Neural cell (in vitro differentiated cells): ENCODE data around the gene MYO1D. TPM values are rescaled to one million over a fixed set of nuclear protein-coding genes. Genes with fewer than 3 reads are reported as not detected.

Experiments
- H2AFZ ChIP-seq: fragments of 200-600, 300-800 bp; sonication (generic), shearing (Covaris generic); 2 replicates; pipeline ENCODE4 v1.6.0; 2014; ENCODE audit warnings: low read depth, mild to moderate bottlenecking, antibody characterized with exemption, low read length, moderate library complexity
- H3F3A ChIP-seq: fragments of 200-600 bp; shearing (Covaris generic); 2 replicates; pipeline ENCODE4 v1.6.1; 2016; ENCODE audit warnings: mild to moderate bottlenecking, moderate library complexity, mixed read lengths, antibody characterized with exemption, low read length; ENCODE audit not compliant: insufficient read depth, poor library complexity, severe bottlenecking
- H3K27ac ChIP-seq: fragments of 200-600, 300-800 bp; sonication (generic), shearing (Covaris generic); 2 replicates; pipeline ENCODE4 v1.5.1; 2014; ENCODE audit warnings: mild to moderate bottlenecking, low read length, moderate library complexity
- H3K27me3 ChIP-seq: fragments of 300-800, 200-600 bp; sonication (generic), shearing (Covaris generic); 2 replicates; pipeline ENCODE4 v1.6.0; 2014; ENCODE audit warnings: mild to moderate bottlenecking, low read depth, low read length, moderate library complexity; ENCODE audit not compliant: insufficient read depth
- H3K36me3 ChIP-seq: fragments of 300-800, 200-600 bp; sonication (generic), shearing (Covaris generic); 2 replicates; pipeline ENCODE4 v1.5.1; 2014; ENCODE audit warnings: mild to moderate bottlenecking, antibody characterized with exemption, low read length, moderate library complexity; ENCODE audit not compliant: insufficient read depth
- H3K4me2 ChIP-seq: fragments of 300-800, 200-600 bp; sonication (generic), shearing (Covaris generic); 2 replicates; pipeline ENCODE4 v1.6.0; 2014; ENCODE audit warnings: mild to moderate bottlenecking, low read length
- H3K4me3 ChIP-seq: fragments of 300-800, 200-600 bp; sonication (generic), shearing (Covaris generic); 2 replicates; pipeline ENCODE4 v1.5.1; 2014; ENCODE audit warnings: mild to moderate bottlenecking, low read length, moderate library complexity
- H3K79me2 ChIP-seq: fragments of 200-600 bp; shearing (Covaris generic); replicated peaks from 2 replicates; pipeline ENCODE4 v1.6.0; 2014; ENCODE audit warnings: mild to moderate bottlenecking, low read length, moderate library complexity; ENCODE audit not compliant: insufficient read depth
- H3K9ac ChIP-seq: fragments of 300-800, 200-600 bp; sonication (generic), shearing (Covaris generic); 2 replicates; pipeline ENCODE4 v1.6.1; 2016; ENCODE audit warnings: mild to moderate bottlenecking, low read length, mixed read lengths
- H3K9me2 ChIP-seq: fragments of 200-600 bp; shearing (Covaris generic); 2 replicates; pipeline ENCODE4 v1.6.1; 2016; ENCODE audit warnings: mild to moderate bottlenecking, low read length, mixed read lengths; ENCODE audit not compliant: insufficient read depth
- H3K9me3 ChIP-seq: fragments of 200-600, 300-800 bp; sonication (generic), shearing (Covaris generic); 2 replicates; pipeline ENCODE4 v1.6.1; 2016; ENCODE audit warnings: mild to moderate bottlenecking, mixed run types, low read length, moderate library complexity, mixed read lengths
- H4K20me1 ChIP-seq: fragments of 200-600 bp; shearing (Covaris generic); 2 replicates; pipeline ENCODE4 v1.6.1; 2016; ENCODE audit warnings: mild to moderate bottlenecking, mixed run types; ENCODE audit not compliant: insufficient read depth
- EP300 ChIP-seq: fragments of 450-650 bp; conservative IDR thresholded peaks from 2 replicates; pipeline ENCODE4 v1.6.1; 2014; ENCODE audit warnings: antibody characterized with exemption, mild to moderate bottlenecking, moderate library complexity; ENCODE audit not compliant: poor library complexity, severe bottlenecking
- EZH2 ChIP-seq: fragments of 200-600, 300-800 bp; shearing (Covaris generic), sonication (generic); IDR thresholded peaks from 2 replicates; pipeline ENCODE4 v1.6.1; 2014; ENCODE audit warnings: antibody characterized with exemption, low read length, borderline replicate concordance, mild to moderate bottlenecking; ENCODE audit not compliant: insufficient read depth, poor library complexity, severe bottlenecking
- MXI1 ChIP-seq: fragments of 450-650 bp; conservative IDR thresholded peaks from 2 replicates; pipeline ENCODE4 v1.6.1; 2014; ENCODE audit warnings: antibody characterized with exemption, mild to moderate bottlenecking; ENCODE audit not compliant: poor library complexity, severe bottlenecking
- POLR2AphosphoS5 ChIP-seq: IDR thresholded peaks from 2 replicates; pipeline ENCODE4 v1.6.1; 2012
- RAD21 ChIP-seq: fragments of 450-650 bp; conservative IDR thresholded peaks from 2 replicates; pipeline ENCODE4 v1.6.1; 2014; ENCODE audit warnings: antibody characterized with exemption, mild to moderate bottlenecking, moderate library complexity
- SMC3 ChIP-seq: fragments of 450-650 bp; conservative IDR thresholded peaks from 2 replicates; pipeline ENCODE4 v1.6.1; 2014; ENCODE audit warnings: antibody characterized with exemption, mild to moderate bottlenecking, moderate library complexity; ENCODE audit not compliant: poor library complexity
- TAF1 ChIP-seq: IDR thresholded peaks from 2 replicates; pipeline ENCODE4 v1.6.1; 2012; ENCODE audit warnings: low read depth
- polyA plus RNA-seq: library from polyadenylated mRNA; depleted of rRNA; stranded (reverse); fragments of >200 nt; gene quantifications from 2 replicates; pipeline ENCODE4 v1.2.3, GENCODE V29; 2014
- TF ChIP-seq, protein P1 (sequence below): IDR thresholded peaks from 2 replicates; pipeline ENCODE4 v1.6.1; 2012; ENCODE audit warnings: borderline replicate concordance
- TF ChIP-seq, protein P2 (sequence below): fragments of 450-650 bp; IDR thresholded peaks from 2 replicates; pipeline ENCODE4 v1.5.1; 2014; ENCODE audit warnings: antibody characterized with exemption, mild to moderate bottlenecking, moderate library complexity; ENCODE audit not compliant: poor library complexity, severe bottlenecking

The MYO1D gene
- polyA plus RNA-seq, 1 donor from 2014 or later = 10.7 TPM

DNA sequence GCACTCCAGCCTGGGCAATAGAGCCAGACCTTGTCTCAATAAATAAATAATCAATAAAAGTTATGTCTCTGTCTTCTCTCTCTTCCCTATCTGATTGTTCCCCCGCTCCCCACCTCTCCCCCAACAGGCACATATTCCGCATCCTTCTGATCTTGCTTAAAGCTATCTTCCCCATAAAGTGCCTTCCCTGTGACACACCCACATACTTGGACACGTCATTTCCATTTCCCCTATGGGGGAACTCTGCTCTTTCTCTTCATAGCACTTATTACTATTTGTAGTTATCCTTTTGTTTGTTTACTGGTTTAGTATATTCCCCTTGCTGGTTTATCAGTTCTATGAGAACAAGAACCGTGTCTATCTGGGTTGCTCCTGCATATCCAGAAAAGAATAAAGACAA lies 14.9 kb downstream of the MYO1D start:
- Histone ChIP-seq H3K27me3 (no peaks in the 10 kb centered on the region), H3K36me3 (no peaks in the 10 kb centered on the region), H3K4me3 (no peak overlapping the region), H3F3A (no peaks in the 10 kb centered on the region), H2AFZ (no peak overlapping the region), H3K27ac (no peak overlapping the region), H4K20me1 (no peaks in the 10 kb centered on the region), H3K4me2 (no peak overlapping the region), H3K9me2 (no peaks in the 10 kb centered on the region), H3K79me2 (no peaks in the 10 kb centered on the region), H3K9me3 (no peaks in the 10 kb centered on the region), H3K9ac (no peak overlapping the region)
- TF ChIP-seq TAF1 (no peak), EP300 (no peak), EZH2 (no peak), RAD21 (no peak), POLR2AphosphoS5 (no peak), SMC3 (no peak), MXI1 (no peak)
- TF ChIP-seq, protein P1, sequence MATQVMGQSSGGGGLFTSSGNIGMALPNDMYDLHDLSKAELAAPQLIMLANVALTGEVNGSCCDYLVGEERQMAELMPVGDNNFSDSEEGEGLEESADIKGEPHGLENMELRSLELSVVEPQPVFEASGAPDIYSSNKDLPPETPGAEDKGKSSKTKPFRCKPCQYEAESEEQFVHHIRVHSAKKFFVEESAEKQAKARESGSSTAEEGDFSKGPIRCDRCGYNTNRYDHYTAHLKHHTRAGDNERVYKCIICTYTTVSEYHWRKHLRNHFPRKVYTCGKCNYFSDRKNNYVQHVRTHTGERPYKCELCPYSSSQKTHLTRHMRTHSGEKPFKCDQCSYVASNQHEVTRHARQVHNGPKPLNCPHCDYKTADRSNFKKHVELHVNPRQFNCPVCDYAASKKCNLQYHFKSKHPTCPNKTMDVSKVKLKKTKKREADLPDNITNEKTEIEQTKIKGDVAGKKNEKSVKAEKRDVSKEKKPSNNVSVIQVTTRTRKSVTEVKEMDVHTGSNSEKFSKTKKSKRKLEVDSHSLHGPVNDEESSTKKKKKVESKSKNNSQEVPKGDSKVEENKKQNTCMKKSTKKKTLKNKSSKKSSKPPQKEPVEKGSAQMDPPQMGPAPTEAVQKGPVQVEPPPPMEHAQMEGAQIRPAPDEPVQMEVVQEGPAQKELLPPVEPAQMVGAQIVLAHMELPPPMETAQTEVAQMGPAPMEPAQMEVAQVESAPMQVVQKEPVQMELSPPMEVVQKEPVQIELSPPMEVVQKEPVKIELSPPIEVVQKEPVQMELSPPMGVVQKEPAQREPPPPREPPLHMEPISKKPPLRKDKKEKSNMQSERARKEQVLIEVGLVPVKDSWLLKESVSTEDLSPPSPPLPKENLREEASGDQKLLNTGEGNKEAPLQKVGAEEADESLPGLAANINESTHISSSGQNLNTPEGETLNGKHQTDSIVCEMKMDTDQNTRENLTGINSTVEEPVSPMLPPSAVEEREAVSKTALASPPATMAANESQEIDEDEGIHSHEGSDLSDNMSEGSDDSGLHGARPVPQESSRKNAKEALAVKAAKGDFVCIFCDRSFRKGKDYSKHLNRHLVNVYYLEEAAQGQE = no peak
- TF ChIP-seq, protein P2, sequence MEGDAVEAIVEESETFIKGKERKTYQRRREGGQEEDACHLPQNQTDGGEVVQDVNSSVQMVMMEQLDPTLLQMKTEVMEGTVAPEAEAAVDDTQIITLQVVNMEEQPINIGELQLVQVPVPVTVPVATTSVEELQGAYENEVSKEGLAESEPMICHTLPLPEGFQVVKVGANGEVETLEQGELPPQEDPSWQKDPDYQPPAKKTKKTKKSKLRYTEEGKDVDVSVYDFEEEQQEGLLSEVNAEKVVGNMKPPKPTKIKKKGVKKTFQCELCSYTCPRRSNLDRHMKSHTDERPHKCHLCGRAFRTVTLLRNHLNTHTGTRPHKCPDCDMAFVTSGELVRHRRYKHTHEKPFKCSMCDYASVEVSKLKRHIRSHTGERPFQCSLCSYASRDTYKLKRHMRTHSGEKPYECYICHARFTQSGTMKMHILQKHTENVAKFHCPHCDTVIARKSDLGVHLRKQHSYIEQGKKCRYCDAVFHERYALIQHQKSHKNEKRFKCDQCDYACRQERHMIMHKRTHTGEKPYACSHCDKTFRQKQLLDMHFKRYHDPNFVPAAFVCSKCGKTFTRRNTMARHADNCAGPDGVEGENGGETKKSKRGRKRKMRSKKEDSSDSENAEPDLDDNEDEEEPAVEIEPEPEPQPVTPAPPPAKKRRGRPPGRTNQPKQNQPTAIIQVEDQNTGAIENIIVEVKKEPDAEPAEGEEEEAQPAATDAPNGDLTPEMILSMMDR = no peak

DNA sequence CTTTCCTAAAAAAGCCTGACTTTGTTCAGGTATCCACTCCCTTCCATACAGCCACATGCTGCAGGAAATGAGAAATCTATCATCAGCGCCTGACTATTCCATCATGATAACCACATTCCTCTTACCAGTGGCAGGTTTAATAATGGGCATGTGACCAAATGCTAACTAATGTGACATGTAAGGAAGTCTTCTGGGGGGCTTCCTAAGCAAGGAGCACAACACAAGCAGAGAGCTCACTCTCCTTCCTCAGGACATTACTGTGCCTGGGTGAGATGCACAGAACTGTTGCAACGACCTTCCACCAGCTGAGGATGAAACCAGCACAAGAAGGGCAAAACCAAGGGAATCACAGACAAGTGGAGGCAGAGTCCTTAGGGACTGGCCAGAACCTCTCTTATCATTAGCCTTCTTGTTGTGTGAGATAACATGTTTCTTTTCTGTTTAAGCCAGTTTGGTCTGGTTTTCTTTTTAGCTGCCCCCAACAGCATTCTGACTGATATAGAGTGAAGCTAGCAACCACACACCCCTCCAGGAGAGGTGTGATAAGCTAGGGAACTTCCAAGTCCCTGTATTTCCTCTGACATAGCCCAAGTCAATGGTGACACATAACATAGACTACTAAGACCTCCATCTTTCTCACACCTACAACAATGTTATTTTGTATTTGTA lies 16.9 kb downstream of the MYO1D start:
- H3K27ac ChIP-seq = no peak overlapping the region
- H3K9me3 ChIP-seq = no peaks in the 10 kb centered on the region
- no peaks in the 10 kb centered on the region for H3K79me2 ChIP-seq
- H3K4me2 ChIP-seq = no peak overlapping the region
- no peaks in the 10 kb centered on the region for H3K27me3 ChIP-seq
- no peaks in the 10 kb centered on the region for H3K36me3 ChIP-seq
- H3K4me3 ChIP-seq = no peak overlapping the region
- H3F3A ChIP-seq = no peaks in the 10 kb centered on the region
- H3K9ac ChIP-seq = no peak overlapping the region
- H4K20me1 ChIP-seq = no peaks in the 10 kb centered on the region
- H2AFZ ChIP-seq = no peak overlapping the region
- H3K9me2 ChIP-seq = no peaks in the 10 kb centered on the region
- TF ChIP-seq POLR2AphosphoS5 = no peak
- TF ChIP-seq, protein P2 = no peak
- no peak for TF ChIP-seq TAF1
- TF ChIP-seq, protein P1 = no peak
- TF ChIP-seq SMC3 = no peak
- no peak for TF ChIP-seq RAD21
- no peak for TF ChIP-seq EP300
- TF ChIP-seq EZH2 = no peak
- no peak for TF ChIP-seq MXI1
